Measurements from ENCODE around the gene DNAJB12. TPM values are rescaled to one million over a fixed set of nuclear protein-coding genes. Genes with fewer than 3 reads are reported as not detected.

The DNAJB12 gene
- total RNA-seq, 1 experiment from 2014 or later, result 25.8 TPM

DNA sequence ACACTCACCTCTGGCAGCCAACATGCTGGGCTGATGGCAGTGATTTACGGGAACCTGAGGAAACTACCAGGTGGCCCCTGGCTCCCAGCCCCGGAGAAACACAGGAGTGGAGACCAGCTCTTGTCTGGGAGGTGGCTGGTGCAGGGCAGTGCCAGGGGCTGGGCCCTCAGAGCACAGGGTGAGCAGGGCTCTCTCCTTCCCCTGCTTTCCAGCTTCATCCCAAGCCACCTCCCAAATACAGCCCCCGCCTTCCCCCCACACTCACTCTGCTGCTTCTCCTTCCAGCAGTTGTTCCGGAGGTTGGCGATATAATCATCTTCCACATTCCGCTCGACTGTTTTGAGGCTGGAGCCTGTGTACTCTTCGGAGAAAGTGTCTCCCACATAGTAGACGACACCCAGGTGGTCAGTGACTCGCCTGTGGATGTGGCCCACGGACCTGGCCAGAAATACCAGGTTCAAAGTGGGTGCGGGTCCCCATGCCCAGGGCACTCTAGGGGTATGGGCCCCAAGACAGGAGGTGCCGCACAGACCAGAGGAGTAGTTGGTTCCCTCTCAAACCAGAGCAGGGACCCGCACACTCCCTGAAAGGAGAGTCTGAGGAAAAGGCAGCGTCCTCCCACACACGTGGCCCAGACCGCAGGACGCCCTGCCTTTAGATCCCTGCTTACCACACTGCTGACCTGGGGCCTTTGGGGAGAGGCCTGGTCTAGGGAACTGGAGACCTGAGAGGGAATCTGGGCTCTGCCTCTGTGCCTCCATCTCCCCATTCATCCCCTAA, 18.3 kb downstream of the DNAJB12 start:
- no TSS peak for BruUV-seq (replicated peaks)
- POLR2A ChIA-PET, result interaction anchor here (1.1 to 12.3 kb wide), 5 partner anchors 16 to 63 kb away, joined by 3 to 274 read pairs (median 11); partner anchors contain the start of gene DDIT4
- ATAC-seq, result no peak
- Histone ChIP-seq H2AFZ (ENCODE audit: low read depth, low read length, poor library complexity, severe bottlenecking) (no peak overlapping the region), H4K20me1 (ENCODE audit: insufficient read depth) (no peaks in the 10 kb centered on the region), H3K27me3 (ENCODE audit: insufficient read depth, low read length) (no peaks in the 10 kb centered on the region), H3K4me1 (ENCODE audit: control insufficient read depth in 1 of 2, insufficient read depth in 2 of 2, low read length in 2 of 2) (peaks cover 16 to 30% of the 10 kb centered on the region in 2 experiments), H3K4me3 (replicated peaks in 1 of 2; ENCODE audit: low read depth in 1 of 2, low read length in 2 of 2) (no peak overlapping the region), H3K9ac (ENCODE audit: low read length) (no peak overlapping the region), H3K79me2 (ENCODE audit: insufficient read depth, low read length) (no peaks in the 10 kb centered on the region), H3K27ac (ENCODE audit: low read depth, low read length) (peak overlapping the region; percentile 35; the same call in 1 of the 2 replicates), H3K9me2 (ENCODE audit: insufficient read depth) (no peaks in the 10 kb centered on the region), H3K9me3 (ENCODE audit: control insufficient read depth in 1 of 2, insufficient read depth in 1 of 2, low read depth in 1 of 2, low read length in 2 of 2) (no peaks in the 10 kb centered on the region), H3K36me3 (ENCODE audit: control insufficient read depth in 1 of 2, insufficient read depth in 2 of 2, low read length in 2 of 2) (peaks cover 5 to 13% of the 10 kb centered on the region in 2 experiments; a peak in 2 of 4 replicates), H3K4me2 (ENCODE audit: low read length) (no peak overlapping the region; the same call in 1 of the 2 replicates)
- TF ChIP-seq SIN3A (IDR thresholded peaks at IDR 0.05; ENCODE audit: low read depth), result no peak
- no peak for TF ChIP-seq POLR2A (IDR thresholded peaks at IDR 0.05; ENCODE audit: borderline replicate concordance, extremely low read depth, insufficient read depth, insufficient read length)
- CTCF ChIA-PET, result interaction anchor here (0.6 to 2.3 kb wide), 13 partner anchors 11 to 441 kb away, joined by 3 to 17 read pairs (median 3); no protein-coding TSS in a partner anchor
- no peak for DNase-seq (ENCODE audit: low read depth, low spot score)
- intact Hi-C loops (cut with micrococcal nuclease), result loop anchor here (1.0 to 2.0 kb wide), 4 partner anchors 60 to 440 kb away; no protein-coding TSS in a partner anchor
- RAD21 ChIA-PET (ENCODE audit: low non-redundant PET in 1 of 2, low total read pairs in 2 of 2, uncharacterized antibody in 2 of 2, unreplicated experiment in 2 of 2), result interaction anchor here in 1 of 2 experiments (0.8 to 1.0 kb wide), 2 partner anchors 211 to 288 kb away, joined by 3 to 4 read pairs; no protein-coding TSS in a partner anchor

DNA sequence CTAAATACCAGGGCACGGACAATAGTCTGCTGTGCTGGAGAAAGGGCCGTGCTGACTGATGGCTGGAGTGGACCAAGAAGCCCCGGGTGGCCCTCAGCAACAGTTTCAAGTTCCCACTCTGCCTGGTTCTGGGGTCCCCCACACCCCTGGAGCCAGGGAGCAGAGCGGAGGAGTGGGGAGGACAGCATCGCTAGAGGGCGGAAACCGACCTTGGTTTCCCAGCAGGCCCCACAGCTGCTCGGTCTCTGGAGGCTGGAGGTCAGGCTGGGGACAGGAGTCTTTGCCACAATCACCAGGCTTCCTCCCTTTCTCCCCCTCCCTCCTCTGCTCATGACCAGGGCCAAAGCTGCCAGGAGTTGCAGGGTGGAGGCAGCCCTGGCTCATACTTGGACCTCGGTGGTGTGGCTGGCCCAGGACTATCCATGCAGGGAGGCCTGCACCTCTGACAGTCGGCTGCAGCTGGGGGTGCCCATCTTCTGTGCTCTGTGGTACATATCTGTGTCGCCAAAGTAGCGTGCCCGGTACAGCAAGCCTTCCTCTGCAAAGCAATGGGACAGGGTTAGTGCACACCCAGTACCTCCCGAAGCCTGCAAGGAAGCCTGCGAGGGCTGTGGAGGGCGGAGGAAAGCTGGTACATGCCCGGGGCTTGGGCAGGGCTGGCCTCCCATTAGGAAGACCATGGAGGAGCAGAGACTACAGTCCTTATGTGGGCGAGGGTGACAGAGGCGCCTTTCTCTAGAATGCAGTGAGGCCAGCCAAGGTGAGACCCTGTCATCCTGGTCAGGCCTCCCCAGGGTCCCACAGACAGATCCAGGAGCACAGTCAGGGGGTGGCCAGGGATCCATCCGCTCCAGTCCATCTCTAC, 19.1 kb downstream of the DNAJB12 start:
- Histone ChIP-seq H3K79me2 (ENCODE audit: insufficient read depth, low read length) (no peaks in the 10 kb centered on the region), H3K4me2 (ENCODE audit: low read length) (no peak overlapping the region), H4K20me1 (ENCODE audit: insufficient read depth) (no peaks in the 10 kb centered on the region), H3K27ac (ENCODE audit: low read depth, low read length) (peak overlapping the region; percentile 20; the same call in 1 of the 2 replicates), H3K27me3 (ENCODE audit: insufficient read depth, low read length) (no peaks in the 10 kb centered on the region), H3K36me3 (ENCODE audit: control insufficient read depth in 1 of 2, insufficient read depth in 2 of 2, low read length in 2 of 2) (peaks cover 5 to 13% of the 10 kb centered on the region in 2 experiments; a peak in 2 of 4 replicates), H3K4me1 (ENCODE audit: control insufficient read depth in 1 of 2, insufficient read depth in 2 of 2, low read length in 2 of 2) (peaks cover 23 to 38% of the 10 kb centered on the region in 2 experiments), H2AFZ (ENCODE audit: low read depth, low read length, poor library complexity, severe bottlenecking) (no peak overlapping the region), H3K9ac (ENCODE audit: low read length) (no peak overlapping the region), H3K9me2 (ENCODE audit: insufficient read depth) (no peaks in the 10 kb centered on the region), H3K4me3 (replicated peaks in 1 of 2; ENCODE audit: low read depth in 1 of 2, low read length in 2 of 2) (no peak overlapping the region), H3K9me3 (ENCODE audit: control insufficient read depth in 1 of 2, insufficient read depth in 1 of 2, low read depth in 1 of 2, low read length in 2 of 2) (no peaks in the 10 kb centered on the region)
- no peak for DNase-seq (ENCODE audit: low read depth, low spot score)
- ChIA-PET RAD21 (ENCODE audit: low non-redundant PET in 1 of 2, low total read pairs in 2 of 2, uncharacterized antibody in 2 of 2, unreplicated experiment in 2 of 2) (no interaction called here), CTCF (interaction anchor here (2.4 kb wide), 1 partner anchor 134 kb away, joined by 7 read pairs; no protein-coding TSS in a partner anchor), POLR2A (interaction anchor here (1.1 to 12.3 kb wide), 2 partner anchors 16 to 58 kb away, joined by 3 to 274 read pairs; partner anchors contain the start of gene DDIT4)
- ATAC-seq, result no peak
- intact Hi-C loops (cut with micrococcal nuclease), result loop anchor here (2.0 kb wide), 2 partner anchors 59 to 439 kb away; no protein-coding TSS in a partner anchor
- TF ChIP-seq, protein P1, sequence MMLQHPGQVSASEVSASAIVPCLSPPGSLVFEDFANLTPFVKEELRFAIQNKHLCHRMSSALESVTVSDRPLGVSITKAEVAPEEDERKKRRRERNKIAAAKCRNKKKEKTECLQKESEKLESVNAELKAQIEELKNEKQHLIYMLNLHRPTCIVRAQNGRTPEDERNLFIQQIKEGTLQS (IDR thresholded peaks at IDR 0.05), result no peak
- no peak for TF ChIP-seq TCF7L2 (IDR thresholded peaks at IDR 0.05; ENCODE audit: borderline replicate concordance, extremely low read depth, insufficient read depth, insufficient read length)
- TF ChIP-seq, protein P2, sequence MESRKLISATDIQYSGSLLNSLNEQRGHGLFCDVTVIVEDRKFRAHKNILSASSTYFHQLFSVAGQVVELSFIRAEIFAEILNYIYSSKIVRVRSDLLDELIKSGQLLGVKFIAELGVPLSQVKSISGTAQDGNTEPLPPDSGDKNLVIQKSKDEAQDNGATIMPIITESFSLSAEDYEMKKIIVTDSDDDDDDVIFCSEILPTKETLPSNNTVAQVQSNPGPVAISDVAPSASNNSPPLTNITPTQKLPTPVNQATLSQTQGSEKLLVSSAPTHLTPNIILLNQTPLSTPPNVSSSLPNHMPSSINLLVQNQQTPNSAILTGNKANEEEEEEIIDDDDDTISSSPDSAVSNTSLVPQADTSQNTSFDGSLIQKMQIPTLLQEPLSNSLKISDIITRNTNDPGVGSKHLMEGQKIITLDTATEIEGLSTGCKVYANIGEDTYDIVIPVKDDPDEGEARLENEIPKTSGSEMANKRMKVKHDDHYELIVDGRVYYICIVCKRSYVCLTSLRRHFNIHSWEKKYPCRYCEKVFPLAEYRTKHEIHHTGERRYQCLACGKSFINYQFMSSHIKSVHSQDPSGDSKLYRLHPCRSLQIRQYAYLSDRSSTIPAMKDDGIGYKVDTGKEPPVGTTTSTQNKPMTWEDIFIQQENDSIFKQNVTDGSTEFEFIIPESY (IDR thresholded peaks at IDR 0.05; ENCODE audit: extremely low read depth, insufficient replicate concordance, low read length), result no peak
- BruUV-seq (replicated peaks), result no TSS peak

All from HCT116 (cell line).